HFF-Myc (cell line): ENCODE results near the gene MANEAL.

Experiments used
- DNase-seq: peaks from one replicate; pipeline ENCODE4 v3.0.0-alpha.2; 2011; ENCODE audit warnings: low read depth; ENCODE audit errors: extremely low read depth
- H3K4me3 ChIP-seq: replicated peaks from 2 replicates; pipeline ENCODE4 v1.5.1; 2011; ENCODE audit warnings: low read depth, mild to moderate bottlenecking, control low read depth, low read length
- TF ChIP-seq, protein P1 (sequence below): IDR thresholded peaks from 2 replicates; pipeline ENCODE4 v1.5.1; 2012; ENCODE audit warnings: mild to moderate bottlenecking, low read depth, low read length, control low read depth; ENCODE audit errors: missing control alignments

Gene MANEAL

DNA sequence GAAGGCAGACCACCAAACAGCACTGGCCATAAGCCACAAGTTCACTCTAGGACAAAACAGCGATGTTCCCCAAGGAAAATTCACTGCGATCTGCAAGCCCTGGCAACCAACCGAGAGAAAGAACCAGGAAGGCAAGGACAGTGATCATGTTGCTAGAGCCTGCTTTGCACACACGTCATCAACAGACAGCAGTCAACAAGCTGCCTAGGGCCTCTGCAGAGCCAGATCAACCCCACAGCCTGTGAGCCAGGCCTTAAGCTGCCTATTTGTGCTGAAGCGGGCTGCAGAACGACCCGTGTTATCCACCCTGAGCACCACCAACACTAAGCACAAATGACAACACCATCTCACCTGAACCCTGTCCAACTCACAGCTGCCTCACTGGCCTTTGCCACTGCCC lies 20.6 kb downstream of the MANEAL start:
- TF ChIP-seq, protein P1, sequence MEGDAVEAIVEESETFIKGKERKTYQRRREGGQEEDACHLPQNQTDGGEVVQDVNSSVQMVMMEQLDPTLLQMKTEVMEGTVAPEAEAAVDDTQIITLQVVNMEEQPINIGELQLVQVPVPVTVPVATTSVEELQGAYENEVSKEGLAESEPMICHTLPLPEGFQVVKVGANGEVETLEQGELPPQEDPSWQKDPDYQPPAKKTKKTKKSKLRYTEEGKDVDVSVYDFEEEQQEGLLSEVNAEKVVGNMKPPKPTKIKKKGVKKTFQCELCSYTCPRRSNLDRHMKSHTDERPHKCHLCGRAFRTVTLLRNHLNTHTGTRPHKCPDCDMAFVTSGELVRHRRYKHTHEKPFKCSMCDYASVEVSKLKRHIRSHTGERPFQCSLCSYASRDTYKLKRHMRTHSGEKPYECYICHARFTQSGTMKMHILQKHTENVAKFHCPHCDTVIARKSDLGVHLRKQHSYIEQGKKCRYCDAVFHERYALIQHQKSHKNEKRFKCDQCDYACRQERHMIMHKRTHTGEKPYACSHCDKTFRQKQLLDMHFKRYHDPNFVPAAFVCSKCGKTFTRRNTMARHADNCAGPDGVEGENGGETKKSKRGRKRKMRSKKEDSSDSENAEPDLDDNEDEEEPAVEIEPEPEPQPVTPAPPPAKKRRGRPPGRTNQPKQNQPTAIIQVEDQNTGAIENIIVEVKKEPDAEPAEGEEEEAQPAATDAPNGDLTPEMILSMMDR = no peak
- no peak overlapping the region for H3K4me3 ChIP-seq
- DNase-seq = no peak

DNA sequence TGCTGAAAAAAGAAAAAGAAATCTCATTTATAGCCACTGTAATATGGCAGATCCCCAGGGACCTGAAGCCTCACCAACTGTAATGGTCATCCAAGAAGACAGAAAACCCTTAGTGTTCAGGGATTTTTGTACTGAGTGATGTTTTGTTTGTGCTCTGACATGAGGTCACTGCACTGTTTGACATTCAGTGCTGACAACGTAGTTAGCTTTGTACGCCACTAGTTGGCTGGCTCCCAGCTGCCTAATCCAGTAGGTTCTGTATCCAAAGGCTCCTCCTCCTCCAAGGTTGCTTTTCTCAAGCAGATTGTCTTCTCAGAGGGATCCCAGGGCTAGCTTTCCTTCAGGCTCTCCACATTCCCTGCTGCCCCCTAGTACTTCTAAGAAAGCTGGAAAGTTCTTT lies 23.8 kb downstream of the MANEAL start:
- no peak overlapping the region for H3K4me3 ChIP-seq
- TF ChIP-seq, protein P1 = no peak
- no peak for DNase-seq

DNA sequence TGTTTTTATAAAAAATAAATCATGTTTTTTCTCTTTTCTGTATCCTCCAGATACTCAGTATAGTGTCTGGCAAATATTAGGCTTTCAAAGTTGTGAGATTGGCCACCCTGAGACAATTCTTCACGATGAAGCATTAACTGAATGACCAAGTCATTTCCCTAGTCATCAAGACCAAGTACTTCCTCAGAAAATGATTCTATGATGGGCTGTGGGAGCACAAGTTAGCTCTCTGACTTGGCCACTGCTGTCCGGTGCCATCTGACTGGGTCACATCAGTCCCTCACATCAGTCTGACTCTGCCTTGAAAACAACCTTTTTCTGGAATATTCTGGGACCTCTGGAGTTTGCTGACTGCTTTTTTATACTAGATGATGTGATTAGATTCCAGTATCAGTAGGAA lies 27.8 kb downstream of the MANEAL start:
- no peak overlapping the region for H3K4me3 ChIP-seq
- TF ChIP-seq, protein P1 = no peak
- no peak for DNase-seq

DNA sequence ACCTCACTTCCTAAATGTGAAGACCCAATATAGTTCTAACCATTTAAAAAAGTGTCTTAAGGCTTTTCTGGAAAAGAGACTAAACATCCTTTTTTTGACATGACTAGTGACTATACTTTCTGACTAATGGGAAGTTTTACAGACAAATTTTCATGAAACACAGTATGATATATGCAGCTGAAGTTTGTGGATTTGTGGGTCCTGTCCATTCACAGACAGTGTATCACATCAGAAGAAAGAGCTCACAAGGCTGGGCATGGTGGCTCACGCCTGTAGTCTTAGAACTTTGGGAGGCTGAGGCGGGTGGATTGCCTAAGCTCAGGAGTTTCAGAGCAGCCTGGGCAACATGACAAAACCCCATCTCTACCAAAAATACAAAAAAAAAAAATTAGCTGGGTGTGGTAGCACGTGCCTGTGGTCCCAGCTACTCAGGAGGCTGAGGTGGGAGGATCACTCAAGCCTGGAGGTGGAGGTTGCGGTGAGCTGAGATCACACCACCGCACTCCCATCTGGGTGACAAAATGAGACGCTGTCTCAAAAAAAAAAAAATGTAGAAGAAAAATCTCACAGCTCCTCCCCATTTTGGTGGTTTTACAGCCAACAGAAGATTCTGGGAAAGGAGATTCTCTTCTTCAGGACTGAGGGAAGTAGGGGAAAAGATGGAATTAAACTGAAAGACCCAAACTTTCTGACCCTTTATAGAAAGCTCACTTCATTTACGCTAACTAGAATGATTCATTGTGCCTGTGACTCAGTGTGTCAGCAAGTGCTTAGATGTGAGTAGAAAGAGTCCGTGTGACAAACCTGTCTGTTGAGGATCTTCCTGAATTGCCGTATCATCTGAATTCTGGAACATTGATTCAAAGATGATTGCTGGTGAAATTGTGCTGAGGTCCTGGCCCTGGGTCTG lies 29.5 kb downstream of the MANEAL start:
- H3K4me3 ChIP-seq = no peak overlapping the region
- no peak for DNase-seq
- TF ChIP-seq, protein P1 = no peak

DNA sequence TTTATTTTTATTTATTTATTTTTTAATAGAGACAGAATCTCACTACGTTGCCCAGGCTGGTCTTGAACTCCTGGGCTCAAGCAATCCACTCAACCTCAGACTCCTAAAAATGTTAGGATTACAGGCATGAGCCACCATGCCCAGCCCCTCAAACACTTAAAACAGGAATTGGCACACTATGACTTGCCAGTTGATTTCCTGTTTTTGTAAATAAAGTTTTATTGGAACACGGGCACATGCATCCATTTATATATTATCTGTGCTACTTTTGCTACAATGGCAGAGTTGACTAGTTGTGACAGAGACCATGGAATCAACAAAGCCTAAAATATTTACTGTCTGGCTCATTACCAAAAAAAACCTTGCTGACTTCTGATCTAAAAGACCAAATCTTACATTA lies 30.4 kb downstream of the MANEAL start:
- TF ChIP-seq, protein P1 = no peak
- DNase-seq = no peak
- no peak overlapping the region for H3K4me3 ChIP-seq

DNA sequence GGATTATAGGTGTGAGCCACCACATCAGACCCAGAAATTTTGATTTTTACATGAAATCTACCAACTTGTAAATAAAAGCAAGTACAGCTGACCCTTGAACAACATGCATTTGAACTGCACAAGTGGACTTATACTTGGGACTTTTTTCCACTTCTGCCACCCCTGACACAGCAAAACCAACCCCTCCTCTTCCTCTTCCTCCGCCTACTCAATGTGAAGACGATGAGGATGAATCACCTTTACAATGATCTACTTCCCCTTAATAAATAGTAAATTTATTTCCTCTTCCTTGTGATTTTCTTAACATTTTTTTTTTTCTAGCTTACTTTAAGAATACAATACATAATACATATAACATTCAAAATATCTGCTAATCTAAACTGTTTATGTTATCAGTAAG lies 31.9 kb downstream of the MANEAL start:
- no peak for DNase-seq
- TF ChIP-seq, protein P1 = no peak
- no peak overlapping the region for H3K4me3 ChIP-seq
